ENCODE data around the gene UNC13B.

UNC13B gene

DNA sequence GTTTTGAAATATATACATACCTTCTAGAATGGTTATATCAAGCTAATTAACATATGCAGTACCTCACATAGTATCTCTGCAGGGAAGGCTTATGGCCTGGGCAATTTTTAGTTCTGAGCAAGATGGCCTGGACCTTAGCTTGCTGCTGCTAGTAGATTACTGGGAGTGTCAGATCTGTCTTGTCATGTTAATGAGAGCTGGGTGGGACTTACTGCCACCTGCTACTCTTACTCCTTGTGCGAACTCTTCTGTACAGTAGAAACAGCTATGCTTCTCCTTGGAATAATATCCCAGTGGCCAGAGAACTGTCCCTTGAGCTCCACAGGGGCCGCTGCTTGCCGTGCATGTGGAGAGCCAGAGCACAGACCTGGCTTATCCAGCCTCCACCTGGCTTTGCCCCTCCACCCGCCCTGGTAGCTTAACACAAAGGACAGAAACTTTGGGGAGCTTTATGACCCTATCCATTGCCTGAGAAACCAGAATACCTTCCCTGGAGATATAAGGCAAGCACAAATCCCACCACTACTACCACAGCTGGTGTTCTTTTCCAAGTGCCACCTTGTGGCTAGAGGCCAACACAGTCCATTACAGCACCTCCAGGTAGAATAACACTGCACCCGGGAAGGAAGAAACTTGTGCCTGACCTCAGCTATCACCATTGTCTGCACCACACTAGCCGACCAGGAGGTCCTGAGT lies 253.7 kb downstream of the UNC13B start:
- no peak for DNase-seq

- DNase-seq, result no peak
These were observed 254.3 kb downstream of the UNC13B start for GRCh38 chr9:35416098-35416427.

DNA sequence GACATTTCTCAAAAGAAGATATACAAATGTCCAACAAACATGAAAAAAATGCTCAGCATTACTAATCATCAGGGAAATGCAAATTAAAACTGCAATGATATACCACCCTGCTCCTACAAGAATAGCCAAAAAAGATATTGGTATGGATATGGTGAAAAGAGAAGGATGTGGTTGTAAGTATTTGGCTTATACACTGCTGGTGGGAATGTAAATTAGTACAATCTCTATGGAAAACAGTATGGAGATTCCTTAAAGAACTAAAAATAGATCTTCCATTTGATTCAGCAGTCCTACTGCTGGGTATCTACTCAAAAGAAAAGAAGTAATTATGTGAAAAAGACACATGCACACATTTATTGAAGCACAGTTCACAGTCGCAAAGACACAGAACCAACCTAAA lies 260.5 kb downstream of the UNC13B start:
- DNase-seq, result no peak

DNA sequence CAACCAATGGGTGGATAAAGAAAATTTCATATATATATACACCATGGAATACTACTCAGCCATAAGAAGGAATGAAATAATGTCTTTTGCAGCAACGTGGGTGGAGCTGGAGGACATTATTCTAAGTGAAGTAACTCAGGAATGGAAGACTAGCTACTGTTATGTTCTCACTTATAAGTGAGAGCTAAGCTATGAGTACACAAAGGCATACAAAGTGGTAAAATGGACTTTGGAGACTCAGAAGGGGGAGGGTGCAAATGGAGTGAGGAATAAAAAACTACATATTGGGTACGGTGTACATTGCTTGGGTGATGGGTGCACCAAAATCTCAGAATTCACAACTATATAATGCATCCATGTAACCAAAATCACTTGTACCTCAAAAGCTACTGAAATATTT lies 260.9 kb downstream of the UNC13B start:
- no peak for DNase-seq

DNA sequence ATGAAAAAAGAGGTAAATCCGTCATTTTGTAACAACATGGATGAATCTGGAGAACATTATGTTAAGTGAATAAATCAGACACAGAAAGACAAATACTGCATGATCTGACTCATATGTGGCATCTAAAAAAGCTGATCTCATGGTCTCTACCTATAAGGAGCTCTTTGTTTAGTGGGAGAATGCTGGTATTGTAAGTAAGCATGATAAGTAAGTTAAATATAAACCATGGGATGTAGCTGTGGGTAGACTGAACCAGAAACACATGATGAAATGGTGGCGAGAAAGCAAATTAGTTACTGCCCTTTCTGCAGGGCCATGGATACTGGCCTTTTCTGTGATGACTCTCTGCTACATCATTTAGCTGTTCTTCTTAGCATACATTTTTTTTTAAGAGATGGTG lies 261.7 kb downstream of the UNC13B start:
- DNase-seq, result no peak

DNA sequence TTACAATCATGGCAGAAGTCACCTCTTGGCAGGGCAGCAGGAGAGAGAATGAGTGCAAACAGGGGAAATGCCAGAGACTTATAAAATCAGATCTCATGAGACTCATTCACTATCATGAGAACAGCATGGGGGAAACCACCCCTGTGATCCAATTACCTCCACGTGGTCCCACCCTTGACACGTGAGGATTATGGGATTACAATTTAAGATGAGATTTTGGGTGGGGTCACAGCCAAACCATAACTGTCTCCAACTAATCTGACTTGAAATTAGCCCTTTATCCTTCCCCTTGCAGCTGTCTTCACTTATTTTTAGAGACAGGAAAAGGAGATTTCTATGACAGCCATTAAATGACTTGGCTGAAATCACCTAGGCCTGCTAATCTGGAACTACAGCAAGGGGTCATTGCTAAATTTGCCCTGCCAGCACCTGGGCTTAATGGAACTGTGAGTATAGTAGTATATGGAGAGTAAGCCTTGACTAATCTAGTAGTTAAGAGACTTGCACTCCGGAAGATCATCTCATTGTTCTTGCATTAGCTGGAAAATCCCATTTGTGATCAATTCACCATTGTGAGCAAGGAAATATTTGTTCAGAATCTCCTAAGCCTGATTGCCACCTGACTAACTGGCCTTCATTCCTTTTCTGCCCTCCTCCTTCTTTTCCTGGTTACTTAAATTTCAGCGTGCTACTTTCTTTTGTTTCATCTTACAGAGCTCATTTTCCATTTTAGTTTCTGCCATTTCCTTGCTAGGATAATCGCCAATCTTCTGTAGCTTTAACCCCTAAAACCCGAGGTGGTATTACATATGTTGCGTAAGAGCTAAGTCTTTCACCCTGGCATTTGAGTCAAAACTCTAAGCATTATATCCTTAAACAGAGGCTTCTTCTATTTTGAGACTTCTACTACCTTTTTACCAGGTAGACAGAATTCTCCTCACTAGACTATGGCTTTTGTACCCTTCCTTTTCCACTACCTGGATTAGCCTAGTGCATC lies 262.8 kb downstream of the UNC13B start:
- DNase-seq, result no peak

- no peak for DNase-seq
These were observed 264.8 kb downstream of the UNC13B start for GRCh38 chr9:35426627-35427026.

DNA sequence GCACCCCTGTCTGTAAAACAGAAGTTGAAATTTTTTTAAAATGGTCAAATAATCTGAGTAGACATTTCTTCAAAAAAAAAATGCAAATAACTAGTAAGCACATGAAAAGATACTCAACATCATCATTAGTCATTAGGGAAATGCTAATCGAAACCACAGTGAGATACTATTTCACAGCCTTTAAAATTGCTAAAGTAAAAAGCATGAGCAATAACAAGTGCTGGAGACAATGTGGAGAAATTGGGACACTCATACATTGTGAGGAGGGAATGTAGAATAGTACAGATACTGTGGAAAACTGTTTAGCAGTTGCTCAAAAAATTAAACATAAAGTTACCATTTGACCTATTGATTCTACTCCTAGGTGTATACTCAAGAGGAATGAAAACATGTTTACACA lies 269.7 kb downstream of the UNC13B start:
- no peak for DNase-seq

DNA sequence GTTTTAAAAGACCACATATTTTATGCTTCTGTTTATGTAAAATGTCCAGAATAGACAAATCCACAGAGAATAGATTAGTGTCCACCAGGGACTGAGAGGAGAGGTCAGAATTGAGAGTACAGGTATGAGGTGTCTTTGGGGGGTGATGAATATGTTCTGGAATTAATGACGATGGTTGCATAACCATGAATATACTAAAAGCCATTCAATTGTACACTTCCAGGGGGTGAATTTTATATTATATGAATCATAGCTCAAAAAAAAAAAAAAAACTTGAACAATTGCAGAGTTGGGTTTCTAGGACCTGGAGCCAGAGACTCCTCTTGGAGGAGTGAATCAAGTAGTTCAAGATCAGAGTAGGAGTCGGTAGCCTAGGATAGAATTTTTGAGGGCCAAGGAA lies 270.3 kb downstream of the UNC13B start:
- DNase-seq, result no peak

DNA sequence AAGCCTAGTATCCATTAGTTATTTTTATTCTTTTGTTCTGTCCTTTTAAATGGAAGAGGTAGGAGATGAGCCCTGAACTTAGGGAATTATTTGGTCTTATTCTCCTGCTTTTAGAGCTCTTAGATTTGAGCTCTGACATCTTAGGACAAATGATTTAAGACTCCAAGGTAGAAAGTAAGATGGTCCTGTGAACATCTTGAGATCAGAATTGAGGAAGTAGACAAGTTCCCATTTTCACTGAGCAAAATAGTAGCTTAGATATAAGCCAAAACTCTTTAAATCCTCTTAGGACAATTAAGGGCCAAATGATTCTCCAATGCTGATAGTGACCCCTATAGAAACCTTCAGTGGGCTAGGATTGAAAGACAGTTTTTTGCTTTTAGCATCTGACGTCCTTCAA lies 275.1 kb downstream of the UNC13B start:
- DNase-seq, result no peak

- no peak for DNase-seq
These were observed 284.2 kb downstream of the UNC13B start for GRCh38 chr9:35446012-35446411.

DNA sequence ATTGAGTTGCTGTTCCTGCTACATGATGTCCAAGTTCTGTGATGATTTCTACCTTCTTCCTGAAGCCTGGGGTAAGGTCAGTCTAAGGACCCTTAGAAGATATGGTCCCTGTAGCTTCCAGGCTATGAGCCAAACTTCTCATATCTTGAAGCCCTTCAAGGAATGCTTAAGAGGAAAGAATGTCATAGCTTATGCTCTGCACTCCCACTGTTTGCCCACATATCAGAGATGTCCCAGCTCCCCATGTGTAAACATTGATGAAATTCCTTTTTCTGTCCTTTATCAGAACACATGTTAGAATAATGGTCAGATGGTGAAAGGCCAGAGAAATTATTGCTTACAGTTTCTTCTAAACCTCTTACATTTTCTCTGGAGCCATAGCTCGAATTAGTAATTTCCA lies 286.7 kb downstream of the UNC13B start:
- DNase-seq, result no peak

- DNase-seq, result no peak
These were observed 290.7 kb downstream of the UNC13B start for GRCh38 chr9:35452481-35452880.

DNA sequence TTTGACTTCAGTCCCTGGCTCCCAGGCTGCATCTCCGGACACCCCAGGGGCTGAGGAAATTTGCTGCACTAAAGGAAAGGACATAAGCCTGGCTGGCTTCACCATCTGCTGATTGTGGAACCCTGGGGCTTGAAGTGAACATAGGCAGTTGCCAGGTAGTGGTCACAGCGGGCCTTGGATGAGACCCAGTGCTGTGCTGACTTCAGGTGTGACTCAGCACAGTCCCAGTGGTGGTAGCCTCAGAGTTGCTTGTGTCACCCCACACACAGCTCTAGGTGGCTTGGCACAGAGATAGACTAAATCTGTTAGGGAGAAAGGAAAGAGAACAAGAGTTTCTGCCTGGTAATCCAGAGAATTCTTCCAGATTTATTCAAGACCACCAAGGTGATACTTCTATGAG lies 292.0 kb downstream of the UNC13B start:
- no peak for DNase-seq
